Kidney glomerular epithelial cell (primary cell): ENCODE measurements around the gene NRXN3.

Source experiments
- DNase-seq: peaks from one replicate; lab custom pipeline; 2025; lab: John Stamatoyannopoulos, UW

NRXN3 gene

GRCh38 chr14:78173346-78174035, 3.3 kb downstream of the NRXN3 start:
- DNase-seq: no peak

- DNase-seq: no peak
Measured at GRCh38 chr14:78175412-78175811, 5.2 kb downstream of the NRXN3 start.

- DNase-seq: no peak
Measured at GRCh38 chr14:78178071-78178470, 7.9 kb downstream of the NRXN3 start.

- no peak for DNase-seq
Measured at GRCh38 chr14:78178971-78179370, 8.8 kb downstream of the NRXN3 start.

GRCh38 chr14:78181270-78181669, 11.1 kb downstream of the NRXN3 start:
- DNase-seq: no peak

GRCh38 chr14:78182722-78183121, 12.5 kb downstream of the NRXN3 start:
- no peak for DNase-seq

- no peak for DNase-seq
Measured at GRCh38 chr14:78184157-78184556, 14.0 kb downstream of the NRXN3 start.

GRCh38 chr14:78186277-78186676, 16.1 kb downstream of the NRXN3 start:
- no peak for DNase-seq

- DNase-seq: no peak
Measured at GRCh38 chr14:78188882-78189281, 18.7 kb downstream of the NRXN3 start.

- DNase-seq: no peak
Measured at GRCh38 chr14:78195431-78195830, 25.3 kb downstream of the NRXN3 start.

- no peak for DNase-seq
Measured at GRCh38 chr14:78196323-78196722, 26.1 kb downstream of the NRXN3 start.

GRCh38 chr14:78197051-78197450, 26.9 kb downstream of the NRXN3 start:
- DNase-seq: no peak

GRCh38 chr14:78202163-78202562, 32.0 kb downstream of the NRXN3 start:
- no peak for DNase-seq

GRCh38 chr14:78202976-78203375, 32.8 kb downstream of the NRXN3 start:
- no peak for DNase-seq

GRCh38 chr14:78207414-78207813, 37.2 kb downstream of the NRXN3 start:
- no peak for DNase-seq

- no peak for DNase-seq
Measured at GRCh38 chr14:78220273-78220672, 50.1 kb downstream of the NRXN3 start.

GRCh38 chr14:78222746-78223145, 52.6 kb downstream of the NRXN3 start:
- no peak for DNase-seq

- no peak for DNase-seq
Measured at GRCh38 chr14:78227248-78228077, 57.3 kb downstream of the NRXN3 start.

GRCh38 chr14:78228702-78229327, 58.6 kb downstream of the NRXN3 start:
- no peak for DNase-seq

GRCh38 chr14:78232231-78233000, 62.2 kb downstream of the NRXN3 start:
- no peak for DNase-seq

GRCh38 chr14:78238141-78238540, 68.0 kb downstream of the NRXN3 start:
- DNase-seq: no peak

- DNase-seq: no peak
Measured at GRCh38 chr14:78240567-78240966, 70.4 kb downstream of the NRXN3 start.
